Testis (tissue), 3 donors: ENCODE results near the gene STOX2. TPM values are rescaled to one million over a fixed set of nuclear protein-coding genes. Genes with fewer than 3 reads are reported as not detected.

Experiments used
- DNase-seq: peaks from one replicate; pipeline ENCODE4 v3.0.0-alpha.2; 2019
- H3K27ac ChIP-seq, 2 donors: fragments of 200-600 bp; sonication (generic); one replicate each; pipeline ENCODE4 v1.5.1; 2019
- H3K27me3 ChIP-seq: fragments of 200-600 bp; sonication (generic); one replicate; pipeline ENCODE4 v1.5.1; 2019
- H3K36me3 ChIP-seq: fragments of 200-600 bp; sonication (generic); one replicate; pipeline ENCODE4 v1.5.1; 2017; ENCODE audit warnings: low read depth; ENCODE audit errors: missing control alignments
- H3K4me1 ChIP-seq: fragments of 200-600 bp; sonication (generic); one replicate; pipeline ENCODE4 v1.5.1; 2019
- H3K4me3 ChIP-seq, 2 donors: fragments of 200-600 bp; sonication (generic); one replicate each; pipeline ENCODE4 v1.5.1; 2017 to 2019
- H3K9me3 ChIP-seq: fragments of 200-600 bp; sonication (generic); one replicate; pipeline ENCODE4 v1.5.1; 2017
- CTCF ChIP-seq, 3 experiments: fragments of 450-650 bp in 2 of 3; fragments of 200-600 bp in 1 of 3; sonication (generic) in 1 of 3; IDR thresholded peaks; one replicate each; pipeline ENCODE4 v1.5.1; 2016 to 2019; ENCODE audit warnings: antibody characterized with exemption in 3 of 3, mild to moderate bottlenecking in 2 of 3, moderate library complexity in 1 of 3
- POLR2A ChIP-seq: fragments of 450-650 bp; IDR thresholded peaks from one replicate; pipeline ENCODE4 v1.6.1; 2017; ENCODE audit warnings: antibody characterized with exemption, mild to moderate bottlenecking, moderate library complexity
- WGBS, 2 donors: methylation state at CpG; one replicate each; pipeline ENCODE4 v1.1.5; 2018; 5-methylcytosine and 5-hydroxymethylcytosine counted together
- intact Hi-C: fragments of 100-400 bp; cut with DNase I; formaldehyde crosslinking; loops from one replicate; pipeline ENCODE4 v1.15.1; 2023; ENCODE audit warnings: low total_unique reads
- polyA plus RNA-seq: library from polyadenylated mRNA; stranded (reverse); fragments of 350-450 nt; fragmentation: Illumina TruSeq; extraction: RNeasy Lipid Tissue Mini Kit (QIAGEN cat#74804); gene quantifications from one replicate; pipeline ENCODE4 v1.2.3, GENCODE V29; 2014; ENCODE audit warnings: low read depth, low replicate concordance; ENCODE audit not compliant: insufficient read depth
- total RNA-seq, 2 donors: library from RNA; depleted of rRNA; stranded (reverse); fragments of >200 nt; gene quantifications; one replicate each; pipeline ENCODE4 v1.2.3, GENCODE V29; 2016

The STOX2 gene
- total and polyA plus RNA-seq, 3 donors from 2014 or later = 5.8 to 17.7 (median 15.2) TPM

- Histone ChIP-seq H3K9me3 (no peaks in the 10 kb centered on the region), H3K36me3 (no peaks in the 10 kb centered on the region), H3K27ac (no peak overlapping the region), H3K4me3 (no peak overlapping the region), H3K4me1 (peaks cover 13% of the 10 kb centered on the region), H3K27me3 (no peaks in the 10 kb centered on the region)
- intact Hi-C loops = no loop called here
- TF ChIP-seq CTCF (IDR thresholded peaks at IDR 0.05) (no peak), POLR2A (no peak)
- 86 to 88% methylated on average over 2 of the region's 2 CpGs for WGBS, 2 donors
- no peak for DNase-seq
Measured at GRCh38 chr4:183989931-183990330, 84.8 kb downstream of the STOX2 start.

GRCh38 chr4:183993676-183994075 lies 88.6 kb downstream of the STOX2 start:
- no peaks in the 10 kb centered on the region for H3K36me3 ChIP-seq
- no peak for TF ChIP-seq POLR2A
- TF ChIP-seq CTCF (IDR thresholded peaks at IDR 0.05) = no peak
- H3K27me3 ChIP-seq = no peaks in the 10 kb centered on the region
- peaks cover 1% of the 10 kb centered on the region for H3K4me1 ChIP-seq
- no peak overlapping the region for H3K4me3 ChIP-seq
- no peaks in the 10 kb centered on the region for H3K9me3 ChIP-seq
- no peak overlapping the region for H3K27ac ChIP-seq
- WGBS, 2 donors = 91 to 93% methylated on average over 6 of the region's 6 CpGs
- DNase-seq = no peak
- intact Hi-C loops = no loop called here

GRCh38 chr4:183995570-183995969 lies 90.5 kb downstream of the STOX2 start:
- intact Hi-C loops = no loop called here
- Histone ChIP-seq H3K27me3 (no peaks in the 10 kb centered on the region), H3K36me3 (no peaks in the 10 kb centered on the region), H3K4me1 (no peaks in the 10 kb centered on the region), H3K27ac (no peak overlapping the region), H3K9me3 (no peaks in the 10 kb centered on the region), H3K4me3 (no peak overlapping the region)
- 88 to 90% methylated on average over 11 of the region's 11 CpGs for WGBS, 2 donors
- no peak for DNase-seq
- no peak for TF ChIP-seq POLR2A
- TF ChIP-seq CTCF (IDR thresholded peaks at IDR 0.05) = no peak

- TF ChIP-seq POLR2A = no peak
- no peak for TF ChIP-seq CTCF (IDR thresholded peaks at IDR 0.05)
- Histone ChIP-seq H3K27me3 (no peaks in the 10 kb centered on the region), H3K27ac (no peak overlapping the region), H3K4me1 (no peaks in the 10 kb centered on the region), H3K4me3 (no peak overlapping the region), H3K9me3 (no peaks in the 10 kb centered on the region), H3K36me3 (no peaks in the 10 kb centered on the region)
- 88 to 92% methylated on average over 4 of the region's 4 CpGs for WGBS, 2 donors
- intact Hi-C loops = no loop called here
- DNase-seq = no peak
Measured at GRCh38 chr4:183996868-183997267, 91.8 kb downstream of the STOX2 start.

- no peaks in the 10 kb centered on the region for H3K4me1 ChIP-seq
- 93 to 98% methylated on average over 5 to 6 of the region's 6 CpGs for WGBS, 2 donors
- no peaks in the 10 kb centered on the region for H3K9me3 ChIP-seq
- no peak for TF ChIP-seq POLR2A
- H3K4me3 ChIP-seq = no peak overlapping the region
- H3K36me3 ChIP-seq = no peaks in the 10 kb centered on the region
- intact Hi-C loops = no loop called here
- no peaks in the 10 kb centered on the region for H3K27me3 ChIP-seq
- H3K27ac ChIP-seq = no peak overlapping the region
- DNase-seq = no peak
Measured at GRCh38 chr4:183999435-183999834, 94.3 kb downstream of the STOX2 start.
